Heart left ventricle (tissue), 16 donors: ENCODE data around the gene STX10. TPM values are rescaled to one million over a fixed set of nuclear protein-coding genes. Genes with fewer than 3 reads are reported as not detected.
"Not testable (repeated sequence)": the region's sequence is repeated elsewhere in the genome, so short reads cannot be mapped to it uniquely, and the experiment has no call there.

Experiments used
- ATAC-seq, 4 donors: fragments of 200-7000 bp; cut with Tn5 transposase; one replicate each; pipeline ENCODE4 v1.9.1; 2020 to 2022; ENCODE audit warnings: moderate library complexity in 4 of 4, mild to moderate bottlenecking in 3 of 4, moderate number of reproducible peaks in 1 of 4
- DNase-seq, 5 donors: peaks; one replicate each; pipeline ENCODE4 v3.0.0-alpha.2; 2020
- H3K27ac ChIP-seq, 12 donors: fragments of 200-600 bp; sonication (generic) in 4 of 12; one replicate each; pipeline versions ENCODE4 v1.5.0 to v1.8.0; 2016 to 2022; ENCODE audit warnings: mild to moderate bottlenecking in 2 of 12
- H3K27me3 ChIP-seq, 9 donors: fragments of 200-600 bp; sonication (generic) in 2 of 9; one replicate each; pipeline versions ENCODE4 v1.5.1 to v1.8.0; 2016 to 2022; ENCODE audit warnings: mild to moderate bottlenecking in 3 of 9
- H3K36me3 ChIP-seq, 9 donors: fragments of 200-600 bp; sonication (generic) in 2 of 9; one replicate each; pipeline versions ENCODE4 v1.5.0 to v1.8.0; 2018 to 2022; ENCODE audit warnings: mild to moderate bottlenecking in 2 of 9
- H3K4me1 ChIP-seq, 12 donors: fragments of 200-600 bp; sonication (generic) in 4 of 12; one replicate each; pipeline versions ENCODE4 v1.5.0 to v1.8.0; 2016 to 2022; ENCODE audit warnings: mild to moderate bottlenecking in 3 of 12
- H3K4me3 ChIP-seq, 12 donors: fragments of 200-600 bp; sonication (generic) in 4 of 12; one replicate each; pipeline versions ENCODE4 v1.5.0 to v1.8.0; 2017 to 2022; ENCODE audit warnings: mild to moderate bottlenecking in 9 of 12, moderate library complexity in 4 of 12
- H3K9me3 ChIP-seq, 12 donors: fragments of 200-600 bp; sonication (generic) in 4 of 12; one replicate each; pipeline versions ENCODE4 v1.5.0 to v1.8.0; 2016 to 2022; ENCODE audit warnings: mild to moderate bottlenecking in 1 of 12
- CTCF ChIP-seq, 12 donors: fragments of 200-600 bp; sonication (generic) in 4 of 12; IDR thresholded peaks; one replicate each; pipeline versions ENCODE4 v1.5.0 to v1.8.0; 2018 to 2022; ENCODE audit warnings: antibody characterized with exemption in 12 of 12, mild to moderate bottlenecking in 5 of 12
- POLR2A ChIP-seq, 2 donors: fragments of 450-650 bp; IDR thresholded peaks; one replicate each; pipeline ENCODE4 v1.6.1; 2017; ENCODE audit warnings: antibody characterized with exemption in 2 of 2, mild to moderate bottlenecking in 2 of 2, moderate library complexity in 2 of 2
- WGBS, 4 donors: extraction: QIAGEN DNeasy Blood & Tissue Kit in 2 of 4; methylation state at CpG; one replicate each; pipeline versions ENCODE4 v1.1.5 to v1.1.7; 2013 to 2018; 5-methylcytosine and 5-hydroxymethylcytosine counted together
- intact Hi-C, 10 donors: fragments of 100-400 bp; cut with DNase I; formaldehyde crosslinking; loops; one replicate each; pipeline versions ENCODE4 v1.11.1 to v1.14.2; 2022
- polyA plus RNA-seq, 2 donors: library from polyadenylated mRNA; stranded (reverse); fragments of 200-250 nt; gene quantifications; one replicate each; pipeline ENCODE4 v1.2.3, GENCODE V29; 2013
- total RNA-seq, 9 donors: library from RNA; depleted of rRNA in 2 of 9; stranded (reverse); fragments of >200 nt in 2 of 9; fragmentation: NEBNext Ultra II Directional in 3 of 9; extraction: Animal tissue kit (Norgen Biotek cat#: 25700) in 3 of 9; gene quantifications; one replicate each; pipeline versions ENCODE4 v1.1.0 to v1.2.4, GENCODE V29; 2016 to 2023
- donor health status: ischemic (EF 13 %, LVEDD 7.1; RV severe dilation, severe dysfunction).
- donor health status: healthy with polysubstance abuse.
- donor health status: DM: no; HTN: yes; CAD: no.
- donor health status: DM: no; HTN: no; CAD: no.
- donor health status: ischemic (EF 25% LVEDD 6.9; RV normal size, moderate dysfunction).
- donor health status: ischemic (EF 25% LVEDD 5.7; RV mildly dilated, moderate dysfunction).
- donor health status: healthy.
- donor health status: DM: yes; HTN: yes; CAD: no.
- donor health status: ischemic (EF 35%, LVEDD 5.7; RV mildly dilated, moderate dysfunction).
- donor health status: nonischemic (EF 11% LVEDD 7.7; RV severe dilation, severe dysfunction).
- donor health status: DM: yes; HTN: yes; CAD: no.
- donor health status: PGD.
- donor health status: ischemic (EF 29% LVEDD 5.4; RV normal size, mild dysfunction).
- donor health status: nonischemic (EF 23%, LVEDD 6.1; RV moderate dilation, normal function).

STX10 gene
- total and polyA plus RNA-seq, 11 donors, result 24.0 to 64.7 (median 37.2) TPM

GRCh38 chr19:13190781-13191540, 40.8 kb upstream of the STX10 start:
- DNase-seq (no peak), ATAC-seq (peak in 1 of 4 donors; percentile 12)
- Histone ChIP-seq H3K4me3 (no peak overlapping the region), H3K27me3 (no peaks in the 10 kb centered on the region), H3K4me1 (peaks cover 0 to 18% (median 0%) of the 10 kb centered on the region in 12 donors), H3K36me3 (no peaks in the 10 kb centered on the region), H3K9me3 (no peaks in the 10 kb centered on the region), H3K27ac (no peak overlapping the region)
- intact Hi-C loops, result no loop called here
- 79 to 85% (median 81%) methylated on average over 19 of the region's 19 CpGs for WGBS, 4 donors
- TF ChIP-seq CTCF (IDR thresholded peaks at IDR 0.05), result no peak
- TF ChIP-seq POLR2A (IDR thresholded peaks at IDR 0.05), result no peak

GRCh38 chr19:13189600-13189999, 39.4 kb upstream of the STX10 start:
- intact Hi-C loops, result no loop called here
- DNase-seq (no peak), ATAC-seq (no peak)
- 88 to 89% (median 88%) methylated on average over 4 of the region's 4 CpGs for WGBS, 4 donors
- no peaks in the 10 kb centered on the region for H3K27me3 ChIP-seq
- H3K27ac ChIP-seq, result no peak overlapping the region
- H3K36me3 ChIP-seq, result no peaks in the 10 kb centered on the region
- no peak overlapping the region for H3K4me3 ChIP-seq
- H3K4me1 ChIP-seq, result peaks cover 0 to 14% (median 0%) of the 10 kb centered on the region in 12 donors
- no peaks in the 10 kb centered on the region for H3K9me3 ChIP-seq
- TF ChIP-seq POLR2A (IDR thresholded peaks at IDR 0.05) (no peak), CTCF (IDR thresholded peaks at IDR 0.05) (no peak)

- peaks cover 0 to 2% (median 0%) of the 10 kb centered on the region in 12 donors for H3K4me1 ChIP-seq
- DNase-seq (no peak), ATAC-seq (no peak)
- no peak overlapping the region for H3K27ac ChIP-seq
- no peaks in the 10 kb centered on the region for H3K9me3 ChIP-seq
- H3K4me3 ChIP-seq, result no peak overlapping the region
- intact Hi-C loops, result no loop called here
- WGBS, 4 donors, result 93 to 98% (median 95%) methylated on average over 4 of the region's 4 CpGs
- no peaks in the 10 kb centered on the region for H3K27me3 ChIP-seq
- H3K36me3 ChIP-seq, result no peaks in the 10 kb centered on the region
- no peak for TF ChIP-seq POLR2A (IDR thresholded peaks at IDR 0.05)
- no peak for TF ChIP-seq CTCF (IDR thresholded peaks at IDR 0.05)
These were observed 37.2 kb upstream of the STX10 start for GRCh38 chr19:13187419-13187818.

DNA sequence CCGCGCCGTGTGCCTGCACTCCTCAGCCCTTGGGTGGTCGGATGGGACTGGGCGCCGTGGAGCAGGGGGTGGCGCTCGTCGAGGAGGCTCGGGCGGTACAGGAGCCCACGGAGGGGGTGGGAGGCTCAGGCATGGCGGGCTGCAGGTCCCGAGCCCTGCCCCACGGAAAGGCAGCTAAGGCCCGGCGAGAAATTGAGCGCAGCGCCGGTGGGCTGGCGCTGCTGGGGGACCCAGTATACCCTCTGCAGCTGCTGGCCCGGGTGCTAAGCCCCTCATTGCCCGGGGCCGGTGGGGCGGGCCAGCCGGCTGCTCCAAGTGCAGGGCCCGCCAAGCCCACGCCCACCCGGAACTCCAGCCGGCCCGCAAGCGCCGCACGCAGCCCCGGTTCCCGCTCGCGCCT, 36.5 kb upstream of the STX10 start:
- WGBS, 4 donors, result 90 to 95% (median 93%) methylated on average over 13 to 38 of the region's 38 CpGs
- intact Hi-C loops, result not testable (repeated sequence)

DNA sequence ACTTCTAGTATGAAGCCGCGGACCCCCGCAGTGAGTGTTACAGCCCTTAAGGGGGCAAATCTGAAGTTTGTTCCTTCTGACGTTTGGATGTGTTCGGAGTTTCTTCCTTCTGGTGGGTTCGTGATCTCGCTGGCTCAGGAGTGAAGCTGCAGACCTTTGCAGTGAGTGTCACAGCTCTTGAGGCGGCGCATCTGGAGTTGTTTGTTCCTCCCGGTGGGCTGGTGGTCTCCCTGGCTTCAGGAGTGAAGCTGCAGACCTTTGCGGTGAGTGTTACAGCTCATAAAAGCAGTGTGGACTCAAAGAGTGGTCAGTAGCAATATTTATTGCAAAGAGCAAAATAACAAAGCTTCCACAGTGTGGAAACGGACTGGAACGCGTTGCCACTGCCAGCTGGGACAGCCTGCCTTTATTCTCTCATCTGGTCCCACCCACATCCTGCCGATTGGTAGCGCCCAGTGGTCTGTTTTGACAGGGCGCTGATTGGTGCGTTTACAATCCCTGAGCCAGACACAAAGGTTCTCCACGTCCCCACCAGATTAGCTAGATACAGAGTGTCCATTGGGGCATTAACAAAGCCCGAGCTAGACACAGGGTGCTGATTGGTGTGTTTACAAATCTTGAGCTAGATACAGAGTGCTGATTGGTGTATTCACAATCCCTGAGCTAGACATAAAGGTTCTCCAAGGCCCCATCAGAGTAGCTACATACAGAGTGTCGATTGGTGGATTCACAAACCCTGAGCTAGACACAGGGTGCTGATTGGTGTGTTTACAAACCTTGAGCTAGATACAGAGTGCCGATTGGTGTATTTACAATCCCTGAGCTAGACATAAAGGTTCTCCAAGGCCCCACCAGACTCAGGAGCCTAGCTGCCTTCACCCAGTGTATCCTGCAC, 35.8 kb upstream of the STX10 start:
- WGBS, 4 donors, result 84 to 90% (median 88%) methylated on average over 22 of the region's 22 CpGs
- H3K36me3 ChIP-seq, H3K27me3 ChIP-seq, intact Hi-C loops, DNase-seq, ATAC-seq, H3K27ac ChIP-seq, H3K4me3 ChIP-seq, H3K9me3 ChIP-seq: not testable (repeated sequence)
- peaks cover 0 to 14% (median 12%) of the 10 kb centered on the region in 12 donors for H3K4me1 ChIP-seq

More for the DNA sequence above, 36.5 kb upstream of the STX10 start:
- not testable (repeated sequence) for DNase-seq, H3K4me1 ChIP-seq, H3K36me3 ChIP-seq, H3K27ac ChIP-seq, H3K9me3 ChIP-seq, H3K27me3 ChIP-seq, H3K4me3 ChIP-seq, ATAC-seq

GRCh38 chr19:13184926-13185325, 34.8 kb upstream of the STX10 start:
- H3K4me3 ChIP-seq, ATAC-seq, intact Hi-C loops, H3K27ac ChIP-seq, H3K9me3 ChIP-seq, H3K27me3 ChIP-seq, DNase-seq, H3K36me3 ChIP-seq: not testable (repeated sequence)
- H3K4me1 ChIP-seq, result peaks cover 0 to 17% (median 12%) of the 10 kb centered on the region in 12 donors
- 64 to 91% (median 81%) methylated on average over 21 to 23 of the region's 23 CpGs for WGBS, 4 donors
